Lower lobe of right lung (tissue), 2 donors: ENCODE data around the gene CHTOP. TPM values are rescaled to one million over a fixed set of nuclear protein-coding genes. Genes with fewer than 3 reads are reported as not detected.

ENCODE experiments used
- ATAC-seq, 2 donors: fragments of 200-7000 bp; cut with Tn5 transposase; one replicate each; pipeline ENCODE4 v1.9.1; 2020 to 2022; ENCODE audit warnings: mild to moderate bottlenecking in 2 of 2, moderate library complexity in 2 of 2
- DNase-seq: peaks from one replicate; pipeline ENCODE4 v3.0.0-alpha.2; 2020
- H3K27ac ChIP-seq: fragments of 200-600 bp; one replicate; pipeline ENCODE4 v1.8.0; 2022
- H3K27me3 ChIP-seq: fragments of 200-600 bp; one replicate; pipeline ENCODE4 v1.8.0; 2022; ENCODE audit warnings: low read depth
- H3K36me3 ChIP-seq: fragments of 200-600 bp; one replicate; pipeline ENCODE4 v1.8.0; 2022; ENCODE audit warnings: mild to moderate bottlenecking
- H3K4me1 ChIP-seq: fragments of 200-600 bp; one replicate; pipeline ENCODE4 v1.8.0; 2022
- H3K4me3 ChIP-seq: fragments of 200-600 bp; one replicate; pipeline ENCODE4 v1.8.0; 2022; ENCODE audit warnings: mild to moderate bottlenecking
- H3K9me3 ChIP-seq: fragments of 200-600 bp; one replicate; pipeline ENCODE4 v1.8.0; 2022
- CTCF ChIP-seq: fragments of 200-600 bp; IDR thresholded peaks from one replicate; pipeline ENCODE4 v1.8.0; 2022; ENCODE audit warnings: antibody characterized with exemption, mild to moderate bottlenecking
- intact Hi-C: fragments of 100-400 bp; cut with DNase I; formaldehyde crosslinking; loops from one replicate; pipeline ENCODE4 v1.11.0; 2022
- total RNA-seq: library from RNA; stranded (reverse); fragmentation: NEBNext Ultra II Directional; extraction: Animal tissue kit (Norgen Biotek cat#: 25700); gene quantifications from one replicate; pipeline ENCODE4 v1.2.1, GENCODE V29; 2021
- donor health status: DM: no; HTN: yes; CAD: no; lungs with severe emphysema.

CHTOP gene
- total RNA-seq, 1 donor from 2014 or later, result 72.2 TPM

DNA sequence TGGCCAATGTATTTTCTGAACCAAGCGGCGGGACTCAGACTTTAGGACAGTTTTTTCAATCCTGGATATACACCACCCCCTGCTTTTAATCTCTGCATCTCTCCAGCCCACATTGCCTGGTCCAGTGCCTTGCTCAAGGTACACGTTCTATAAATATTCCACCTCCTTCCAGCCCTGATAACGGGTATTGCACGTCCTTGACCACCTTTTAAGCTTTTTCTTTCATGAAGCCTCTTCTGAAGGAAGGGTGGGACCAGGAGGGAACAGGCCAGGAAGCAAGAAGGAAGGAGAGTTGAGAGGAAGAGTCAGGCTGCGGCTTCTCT lies 24.3 kb upstream of the CHTOP start:
- TF ChIP-seq CTCF, result no peak
- Histone ChIP-seq H3K9me3 (no peaks in the 10 kb centered on the region), H3K27me3 (no peaks in the 10 kb centered on the region), H3K4me1 (peaks cover 47% of the 10 kb centered on the region), H3K4me3 (peak overlapping the region; percentile 60), H3K36me3 (peaks cover 28% of the 10 kb centered on the region), H3K27ac (peak overlapping the region; percentile 90)
- DNase-seq (no peak), ATAC-seq (no peak)
- intact Hi-C loops, result no loop called here

DNA sequence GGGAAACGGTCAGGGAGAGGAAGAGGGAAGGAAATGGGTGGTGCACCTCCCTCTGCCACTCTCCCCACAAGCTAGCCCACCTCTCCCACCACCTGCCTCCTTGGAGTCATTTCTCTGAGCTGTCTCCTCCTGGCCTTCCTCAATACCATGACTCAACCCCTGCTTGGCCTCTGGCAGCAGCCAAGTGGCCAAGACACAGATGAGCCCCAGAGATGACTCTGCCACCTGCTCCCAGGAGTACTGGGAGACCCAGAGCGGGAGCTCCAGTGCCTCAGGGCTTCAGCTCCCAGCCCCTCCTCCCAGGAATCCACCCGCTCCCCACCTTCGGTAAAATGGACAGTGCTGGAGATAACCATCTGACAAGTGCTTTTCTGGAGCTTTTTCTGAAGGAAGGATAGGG lies 23.5 kb upstream of the CHTOP start:
- TF ChIP-seq CTCF, result no peak
- H3K9me3 ChIP-seq, result no peaks in the 10 kb centered on the region
- peaks cover 47% of the 10 kb centered on the region for H3K4me1 ChIP-seq
- DNase-seq (no peak), ATAC-seq (no peak)
- H3K36me3 ChIP-seq, result peaks cover 24% of the 10 kb centered on the region
- intact Hi-C loops, result no loop called here
- H3K27me3 ChIP-seq, result no peaks in the 10 kb centered on the region
- H3K4me3 ChIP-seq, result no peak overlapping the region
- H3K27ac ChIP-seq, result peak overlapping the region; percentile 90

DNA sequence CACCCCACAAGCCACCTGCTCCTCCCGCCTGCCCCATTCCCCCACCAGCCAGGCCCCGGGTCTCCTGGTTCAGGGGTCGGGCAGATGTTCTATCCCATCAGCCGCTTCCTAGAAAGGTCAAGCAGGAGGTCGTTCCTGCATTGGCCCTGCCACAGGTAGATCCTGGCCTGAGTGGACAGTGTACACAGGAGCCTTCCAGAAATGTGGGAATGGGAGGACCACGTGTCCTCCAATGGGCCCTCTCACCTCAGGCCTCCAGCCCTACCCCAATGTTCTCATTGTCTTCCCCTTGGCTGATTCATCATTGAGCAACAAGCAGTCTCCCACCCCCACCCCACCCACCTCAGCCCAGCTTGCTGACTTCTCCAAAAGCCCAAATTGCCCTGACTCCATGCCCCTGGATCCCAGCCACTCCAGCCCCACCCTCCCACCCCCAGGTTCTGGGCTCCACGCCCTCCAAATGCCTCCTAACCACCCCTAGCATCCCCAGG lies 23.0 kb upstream of the CHTOP start:
- Histone ChIP-seq H3K9me3 (no peaks in the 10 kb centered on the region), H3K4me3 (no peak overlapping the region), H3K27me3 (no peaks in the 10 kb centered on the region), H3K4me1 (peaks cover 47% of the 10 kb centered on the region), H3K36me3 (peaks cover 20% of the 10 kb centered on the region), H3K27ac (peak overlapping the region; percentile 90)
- TF ChIP-seq CTCF, result no peak
- DNase-seq (no peak), ATAC-seq (no peak)
- intact Hi-C loops, result no loop called here

- peaks cover 50% of the 10 kb centered on the region for H3K4me1 ChIP-seq
Measured at GRCh38 chr1:153611356-153611755, 22.5 kb upstream of the CHTOP start.

GRCh38 chr1:153612111-153612754 lies 21.6 kb upstream of the CHTOP start:
- no peaks in the 10 kb centered on the region for H3K9me3 ChIP-seq
- H3K27ac ChIP-seq, result peak overlapping the region; percentile 80
- H3K36me3 ChIP-seq, result peaks cover 6% of the 10 kb centered on the region
- intact Hi-C loops, result no loop called here
- ATAC-seq (no peak), DNase-seq (no peak)
- no peaks in the 10 kb centered on the region for H3K27me3 ChIP-seq
- H3K4me3 ChIP-seq, result peak overlapping the region; percentile 62
- H3K4me1 ChIP-seq, result peaks cover 58% of the 10 kb centered on the region
- TF ChIP-seq CTCF, result no peak

More at GRCh38 chr1:153611356-153611755, 22.5 kb upstream of the CHTOP start:
- intact Hi-C loops, result no loop called here
- DNase-seq (no peak), ATAC-seq (no peak)
- Histone ChIP-seq H3K4me3 (peak overlapping the region; percentile 62), H3K27ac (no peak overlapping the region), H3K36me3 (peaks cover 15% of the 10 kb centered on the region), H3K27me3 (no peaks in the 10 kb centered on the region), H3K9me3 (no peaks in the 10 kb centered on the region)
- no peak for TF ChIP-seq CTCF
